HFFc6 (cell line): Measurements from ENCODE around the gene NEDD4. TPM values are rescaled to one million over a fixed set of nuclear protein-coding genes. Genes with fewer than 3 reads are reported as not detected.
A peak's percentile ranks its signal among the peaks of the same experiment; 100 is the strongest.

Source experiments
- DNase-seq: peaks from one replicate; pipeline ENCODE4 v3.0.0-alpha.2; 2018
- H3K27ac Mint-ChIP-seq: 2 replicates; pipeline ENCODE4 v1.8.0; 2020; ENCODE audit warnings: mild to moderate bottlenecking, mixed read lengths
- H3K27me3 Mint-ChIP-seq: 2 replicates; pipeline ENCODE4 v1.8.0; 2021; ENCODE audit warnings: mild to moderate bottlenecking, moderate library complexity, mixed read lengths; ENCODE audit not compliant: insufficient read depth
- H3K36me3 Mint-ChIP-seq: 2 replicates; pipeline ENCODE4 v1.8.0; 2021; ENCODE audit warnings: low read depth, mixed read lengths
- H3K4me1 Mint-ChIP-seq: 2 replicates; pipeline ENCODE4 v1.8.0; 2020; ENCODE audit warnings: low read depth, mixed read lengths
- H3K4me3 Mint-ChIP-seq: 2 replicates; pipeline ENCODE4 v1.8.0; 2020; ENCODE audit warnings: mild to moderate bottlenecking, moderate library complexity, mixed read lengths
- H3K9me3 Mint-ChIP-seq: 2 replicates; pipeline ENCODE4 v1.8.0; 2020; ENCODE audit warnings: mild to moderate bottlenecking, mixed read lengths
- total RNA-seq, 6 experiments: library from RNA; stranded (reverse); fragmentation: NEBNext Ultra II Directional; extraction: Animal tissue kit (Norgen Biotek cat#: 25700); gene quantifications; 2 replicates in 1 of 6; 3 replicates in 5 of 6; pipeline ENCODE4 v1.2.3, GENCODE V29; 2021
- TF ChIP-seq, protein P1 (sequence below): fragments of 200-600 bp; sonication (generic); IDR thresholded peaks from 2 replicates; pipeline ENCODE4 v1.5.0; 2021; ENCODE audit warnings: antibody characterized with exemption, mild to moderate bottlenecking

The NEDD4 gene
- total RNA-seq, 6 experiments from 2014 or later = 27.0 to 37.7 (median 34.0) TPM

DNA sequence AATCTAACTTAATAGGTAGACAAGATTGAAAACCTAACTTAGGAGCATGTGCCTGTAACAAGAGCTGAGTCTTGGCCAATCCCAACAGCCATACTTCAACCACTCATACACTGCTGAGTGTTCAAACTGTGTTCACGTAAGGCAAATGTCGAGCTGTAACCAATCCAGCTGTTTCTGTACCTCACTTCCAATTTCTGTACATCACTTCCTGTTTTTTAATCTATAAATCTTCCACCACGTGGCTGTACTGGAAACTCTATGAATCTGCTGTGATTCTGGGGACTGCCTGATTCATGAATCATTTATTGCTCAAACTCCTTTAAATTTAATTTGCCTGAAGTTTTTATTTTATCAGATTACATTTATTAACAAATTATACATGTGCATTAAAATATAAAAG, 44.6 kb upstream of the NEDD4 start:
- Mint-ChIP-seq H3K4me3 (no peak overlapping the region), H3K27ac (peak overlapping the region; percentile 64)

DNA sequence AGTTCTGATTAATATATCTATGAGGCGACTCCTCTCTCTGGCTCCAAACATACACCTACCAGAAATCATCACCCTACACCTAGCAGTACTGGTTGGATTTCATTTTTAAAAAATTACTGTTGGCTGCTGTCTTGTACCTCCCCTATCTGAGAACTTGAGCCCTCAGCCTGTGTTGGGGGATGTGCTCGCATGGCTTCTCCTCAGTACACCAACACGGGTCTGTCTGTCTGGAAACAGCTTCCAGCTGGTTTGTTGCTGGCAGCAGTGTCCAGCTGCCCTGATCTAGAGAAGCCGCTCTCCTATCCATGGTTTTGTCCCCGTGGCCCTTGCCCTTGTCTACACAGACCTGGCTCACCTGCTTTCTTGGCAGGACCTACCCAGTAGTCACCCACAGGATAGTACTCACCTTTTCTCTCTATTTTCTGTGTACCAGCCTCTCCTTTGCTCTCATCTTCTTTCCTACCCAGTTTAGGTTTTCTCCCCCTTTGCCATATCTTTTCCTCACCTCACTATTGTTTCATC, 43.2 kb upstream of the NEDD4 start:
- TF ChIP-seq, protein P1, sequence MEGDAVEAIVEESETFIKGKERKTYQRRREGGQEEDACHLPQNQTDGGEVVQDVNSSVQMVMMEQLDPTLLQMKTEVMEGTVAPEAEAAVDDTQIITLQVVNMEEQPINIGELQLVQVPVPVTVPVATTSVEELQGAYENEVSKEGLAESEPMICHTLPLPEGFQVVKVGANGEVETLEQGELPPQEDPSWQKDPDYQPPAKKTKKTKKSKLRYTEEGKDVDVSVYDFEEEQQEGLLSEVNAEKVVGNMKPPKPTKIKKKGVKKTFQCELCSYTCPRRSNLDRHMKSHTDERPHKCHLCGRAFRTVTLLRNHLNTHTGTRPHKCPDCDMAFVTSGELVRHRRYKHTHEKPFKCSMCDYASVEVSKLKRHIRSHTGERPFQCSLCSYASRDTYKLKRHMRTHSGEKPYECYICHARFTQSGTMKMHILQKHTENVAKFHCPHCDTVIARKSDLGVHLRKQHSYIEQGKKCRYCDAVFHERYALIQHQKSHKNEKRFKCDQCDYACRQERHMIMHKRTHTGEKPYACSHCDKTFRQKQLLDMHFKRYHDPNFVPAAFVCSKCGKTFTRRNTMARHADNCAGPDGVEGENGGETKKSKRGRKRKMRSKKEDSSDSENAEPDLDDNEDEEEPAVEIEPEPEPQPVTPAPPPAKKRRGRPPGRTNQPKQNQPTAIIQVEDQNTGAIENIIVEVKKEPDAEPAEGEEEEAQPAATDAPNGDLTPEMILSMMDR = no peak
- Mint-ChIP-seq H3K9me3 (no peaks in the 10 kb centered on the region), H3K27me3 (peaks cover 3% of the 10 kb centered on the region; the same call in 1 of the 2 replicates), H3K4me3 (no peak overlapping the region), H3K27ac (no peak overlapping the region), H3K36me3 (no peaks in the 10 kb centered on the region), H3K4me1 (peaks cover 35% of the 10 kb centered on the region)
- no peak for DNase-seq

More for the DNA sequence above, 44.6 kb upstream of the NEDD4 start:
- H3K9me3 Mint-ChIP-seq = no peaks in the 10 kb centered on the region
- no peaks in the 10 kb centered on the region for H3K36me3 Mint-ChIP-seq
- H3K4me1 Mint-ChIP-seq = peaks cover 49% of the 10 kb centered on the region
- peak; percentile 67 for DNase-seq
- TF ChIP-seq, protein P1 = no peak
- H3K27me3 Mint-ChIP-seq = no peaks in the 10 kb centered on the region; the same call in 1 of the 2 replicates

DNA sequence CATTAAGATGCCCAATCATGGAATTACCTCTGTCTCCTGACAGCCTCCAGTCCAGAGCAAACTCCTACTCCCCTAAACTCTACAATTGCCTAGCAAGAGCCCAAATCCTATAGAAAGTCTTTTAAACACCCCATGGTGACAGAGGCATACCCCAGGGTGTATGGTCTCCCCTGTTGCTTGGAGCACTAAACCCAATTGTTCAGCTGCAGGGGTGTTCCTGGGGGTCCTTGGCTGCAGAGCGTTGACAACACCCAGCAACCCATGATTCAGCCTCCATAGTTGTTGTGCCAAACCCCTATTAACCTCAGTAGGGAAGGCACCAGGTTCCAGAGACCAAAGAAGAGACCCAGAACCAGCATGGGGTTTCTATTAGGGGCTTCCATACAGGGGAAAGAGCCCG, 41.8 kb upstream of the NEDD4 start:
- TF ChIP-seq, protein P1 = no peak
- Mint-ChIP-seq H3K36me3 (no peaks in the 10 kb centered on the region), H3K9me3 (no peaks in the 10 kb centered on the region), H3K4me3 (no peak overlapping the region), H3K27ac (no peak overlapping the region), H3K4me1 (peaks cover 23% of the 10 kb centered on the region), H3K27me3 (peaks cover 3% of the 10 kb centered on the region; the same call in 1 of the 2 replicates)
- no peak for DNase-seq

DNA sequence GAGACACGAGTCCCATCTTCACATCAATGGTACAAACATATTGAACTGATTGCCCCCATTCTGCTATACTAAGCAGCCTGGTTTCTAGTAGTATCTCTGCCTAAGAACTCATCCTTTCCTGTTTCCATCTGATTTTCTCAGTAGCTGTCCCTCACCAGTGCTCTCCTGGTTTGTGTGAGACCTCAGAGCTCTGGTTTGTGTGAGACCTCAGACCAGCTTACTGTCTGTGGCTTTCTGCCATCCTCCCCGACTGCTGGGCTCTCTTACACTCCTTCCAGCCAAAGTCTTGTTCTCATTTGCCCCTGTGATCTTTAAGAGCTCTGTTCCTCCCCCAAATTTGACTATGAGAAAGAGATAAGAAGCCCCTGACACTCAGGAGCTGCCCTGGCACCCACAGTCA, 41.1 kb upstream of the NEDD4 start:
- TF ChIP-seq, protein P1 = no peak
- Mint-ChIP-seq H3K4me3 (no peak overlapping the region), H3K27ac (no peak overlapping the region)

DNA sequence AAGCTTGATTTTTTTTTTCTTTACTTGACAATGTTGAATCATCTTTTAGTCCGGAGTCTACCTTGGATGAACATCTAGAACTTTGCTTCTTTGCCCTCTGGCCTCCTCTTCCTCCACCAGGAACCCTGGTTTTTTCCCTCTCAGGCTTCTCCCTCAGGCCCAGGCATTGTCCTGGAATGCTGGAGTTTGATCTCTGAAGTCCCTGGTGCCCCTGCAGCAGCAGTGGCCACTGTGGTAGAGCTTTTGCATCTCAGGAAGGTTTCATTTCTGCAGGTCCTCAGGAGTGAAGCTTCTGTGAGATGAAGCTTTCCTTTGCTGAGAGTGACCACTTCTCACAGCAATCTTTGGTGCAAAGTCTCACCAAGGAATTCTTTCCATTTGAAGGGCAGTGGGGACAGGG, 39.0 kb upstream of the NEDD4 start:
- Mint-ChIP-seq H3K36me3 (no peaks in the 10 kb centered on the region), H3K9me3 (no peaks in the 10 kb centered on the region), H3K27me3 (peaks cover 6% of the 10 kb centered on the region), H3K27ac (no peak overlapping the region), H3K4me3 (no peak overlapping the region), H3K4me1 (no peaks in the 10 kb centered on the region; the same call in 1 of the 2 replicates)
- DNase-seq = no peak
- TF ChIP-seq, protein P1 = no peak

More for the DNA sequence above, 41.1 kb upstream of the NEDD4 start:
- H3K4me1 Mint-ChIP-seq = peaks cover 17% of the 10 kb centered on the region
- peaks cover 6% of the 10 kb centered on the region for H3K27me3 Mint-ChIP-seq
- no peak for DNase-seq
- H3K36me3 Mint-ChIP-seq = no peaks in the 10 kb centered on the region
- H3K9me3 Mint-ChIP-seq = no peaks in the 10 kb centered on the region
